Activated T-cell treated with anti-CD3 and anti-CD28 coated beads for 24 hours (primary cell): ENCODE measurements around the gene MRPS2.
A peak's percentile ranks its signal among the peaks of the same experiment; 100 is the strongest.

ENCODE experiments used
- DNase-seq: peaks from one replicate; pipeline ENCODE4 v3.0.0-alpha.2; 2020; ENCODE audit warnings: low read depth

Gene MRPS2

GRCh38 chr9:135480940-135481310 is 19.6 kb upstream of the MRPS2 start:
- no peak for DNase-seq

- no peak for DNase-seq
Observed at GRCh38 chr9:135482015-135482754, 18.3 kb upstream of the MRPS2 start.

- no peak for DNase-seq
Observed at GRCh38 chr9:135484460-135485277, 15.8 kb upstream of the MRPS2 start.

DNA sequence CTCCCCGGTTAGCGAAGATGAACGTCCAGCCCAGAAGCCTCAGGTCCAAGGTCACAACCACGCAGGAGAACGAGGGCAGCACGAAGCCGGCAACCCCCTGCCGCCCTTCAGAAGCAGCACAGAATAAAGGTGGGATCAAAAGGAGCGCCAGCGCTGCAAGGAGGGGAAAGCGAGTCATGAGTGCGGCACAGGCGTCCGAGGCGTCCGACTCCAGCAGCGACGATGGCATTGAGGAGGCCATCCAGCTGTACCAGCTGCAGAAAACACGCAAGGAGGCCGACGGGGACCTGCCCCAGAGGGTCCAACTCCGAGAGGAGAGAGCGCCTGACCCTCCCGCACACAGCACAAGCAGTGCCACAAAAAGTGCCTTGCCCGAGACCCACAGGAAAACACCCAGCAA is 15.1 kb upstream of the MRPS2 start:
- DNase-seq, result no peak

DNA sequence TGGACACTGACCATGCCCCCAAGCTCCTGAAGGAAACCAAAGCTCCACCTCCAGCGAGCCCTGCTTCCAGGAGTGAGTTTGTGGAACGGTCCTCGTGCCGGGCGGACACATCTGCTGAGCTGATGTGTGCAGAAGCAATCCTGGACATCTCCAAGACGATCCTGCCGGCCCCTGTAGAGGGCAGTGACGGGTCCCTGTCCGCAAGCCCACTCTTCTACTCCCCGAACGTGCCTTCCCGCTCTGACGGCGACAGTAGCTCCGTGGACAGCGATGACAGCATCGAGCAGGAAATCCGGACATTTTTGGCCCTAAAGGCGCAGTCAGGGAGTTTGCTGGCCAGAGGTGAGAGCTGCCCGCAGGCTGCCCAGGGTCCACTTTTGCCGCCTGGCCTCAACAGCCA is 14.7 kb upstream of the MRPS2 start:
- DNase-seq, result no peak

DNA sequence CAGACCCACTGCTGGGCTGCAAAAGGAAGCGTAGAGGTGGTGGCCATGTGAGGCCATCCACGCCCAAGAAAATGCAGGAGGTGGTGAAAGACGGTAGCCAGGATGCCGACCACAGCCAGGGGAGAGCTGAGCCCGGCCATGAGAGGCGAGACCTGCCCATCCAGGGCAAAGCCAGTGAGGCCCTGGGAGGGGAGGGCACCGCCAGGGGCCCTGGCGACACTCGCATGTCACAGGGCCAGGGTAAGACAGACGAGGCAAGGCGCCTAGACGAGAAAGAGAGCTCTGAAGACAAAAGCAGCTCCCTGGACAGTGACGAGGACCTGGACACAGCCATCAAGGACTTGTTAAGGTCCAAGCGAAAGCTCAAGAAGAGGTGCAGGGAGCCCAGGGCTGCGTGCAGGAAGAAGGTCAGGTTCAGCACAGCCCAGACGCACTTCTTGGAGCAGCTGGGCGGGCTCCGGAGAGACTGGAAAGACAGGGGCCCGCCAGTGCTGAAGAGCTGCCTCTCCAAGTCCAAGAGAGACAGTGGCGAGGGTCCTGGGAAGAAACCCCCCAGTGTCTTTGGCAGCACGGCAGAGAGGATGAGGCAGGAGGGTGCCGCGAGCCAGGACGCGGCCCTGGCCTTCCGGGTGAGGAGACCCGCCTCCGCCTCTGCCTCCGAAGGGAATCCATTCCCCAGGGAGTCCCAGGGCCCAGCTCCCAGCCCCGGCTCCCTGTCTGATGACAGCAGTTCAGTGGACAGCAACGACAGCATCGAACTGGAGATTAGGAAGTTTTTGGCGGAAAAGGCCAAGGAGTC is 14.0 kb upstream of the MRPS2 start:
- DNase-seq, result no peak

DNA sequence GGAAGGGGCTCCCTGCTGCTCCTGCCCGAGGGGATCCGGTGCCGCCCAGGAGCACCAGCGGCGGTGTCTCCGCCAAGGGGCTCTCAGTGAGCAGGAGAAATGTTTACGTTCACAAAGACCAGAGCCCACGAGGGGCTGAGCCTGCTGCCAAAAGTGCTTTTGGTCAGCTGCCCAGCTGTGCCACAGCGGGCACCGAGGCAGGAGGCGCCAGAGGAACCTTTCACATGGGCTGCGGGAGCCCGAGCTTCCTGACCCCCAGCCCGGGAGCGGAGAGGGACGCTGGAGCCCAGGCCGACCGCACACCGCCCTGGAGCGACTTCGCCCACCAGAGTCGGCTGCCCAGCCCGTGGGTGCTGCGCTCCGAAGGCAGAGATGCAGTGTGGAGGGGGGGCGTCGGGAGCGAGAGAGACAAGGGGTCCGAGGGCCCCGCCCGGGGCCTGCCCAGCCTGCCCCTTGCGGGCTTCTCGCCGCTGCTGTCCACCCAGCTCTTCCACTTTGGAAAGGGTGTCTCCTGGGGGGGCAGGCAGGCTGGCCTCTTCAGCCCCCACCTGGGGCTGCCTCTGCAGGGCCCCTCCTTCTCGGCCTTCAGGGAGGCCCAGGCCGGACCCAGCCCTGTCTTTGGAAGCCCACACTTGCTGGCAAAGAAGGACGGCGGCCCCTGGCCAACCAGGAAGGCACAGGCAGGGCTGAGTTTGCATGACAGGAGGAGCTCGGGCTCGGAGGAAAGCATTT is 13.0 kb upstream of the MRPS2 start:
- DNase-seq, result no peak

DNA sequence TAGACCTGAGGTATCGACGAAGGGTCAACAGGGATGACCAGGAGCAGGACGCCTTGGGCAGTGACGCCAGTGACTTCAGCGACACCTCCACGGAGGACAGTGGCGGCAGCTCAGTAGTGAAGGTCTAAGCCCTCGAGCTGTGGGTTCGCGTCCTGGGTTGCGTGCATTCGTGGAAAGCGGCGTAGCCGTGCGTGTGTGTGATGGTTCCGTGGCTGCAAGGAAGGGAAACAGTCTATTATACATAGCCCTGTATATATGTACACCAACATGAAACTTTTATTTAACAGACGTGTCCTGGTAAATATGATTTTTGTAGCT is 12.5 kb upstream of the MRPS2 start:
- DNase-seq, result no peak

DNA sequence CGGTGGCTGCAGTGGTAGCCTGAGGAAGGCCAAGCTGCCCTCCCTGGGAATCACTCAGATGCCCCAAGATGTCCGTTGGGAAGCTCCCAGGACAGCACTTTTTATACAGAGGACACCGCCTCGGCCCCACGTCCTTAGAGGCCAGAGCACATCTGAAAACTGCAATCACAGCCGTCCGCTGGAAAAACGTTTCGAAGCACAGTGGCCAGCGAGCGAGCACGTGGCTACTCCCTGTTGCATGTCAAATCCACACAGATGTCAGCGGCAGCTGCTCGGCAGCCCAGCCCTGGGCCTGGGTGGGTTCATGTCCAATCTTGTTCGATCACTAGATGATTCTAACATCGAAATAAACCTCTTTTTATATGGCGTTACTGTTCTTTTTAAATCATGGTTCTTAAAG is 12.0 kb upstream of the MRPS2 start:
- no peak for DNase-seq

GRCh38 chr9:135489188-135489906 is 11.1 kb upstream of the MRPS2 start:
- no peak for DNase-seq

GRCh38 chr9:135490166-135490870 is 10.2 kb upstream of the MRPS2 start:
- DNase-seq, result no peak

DNA sequence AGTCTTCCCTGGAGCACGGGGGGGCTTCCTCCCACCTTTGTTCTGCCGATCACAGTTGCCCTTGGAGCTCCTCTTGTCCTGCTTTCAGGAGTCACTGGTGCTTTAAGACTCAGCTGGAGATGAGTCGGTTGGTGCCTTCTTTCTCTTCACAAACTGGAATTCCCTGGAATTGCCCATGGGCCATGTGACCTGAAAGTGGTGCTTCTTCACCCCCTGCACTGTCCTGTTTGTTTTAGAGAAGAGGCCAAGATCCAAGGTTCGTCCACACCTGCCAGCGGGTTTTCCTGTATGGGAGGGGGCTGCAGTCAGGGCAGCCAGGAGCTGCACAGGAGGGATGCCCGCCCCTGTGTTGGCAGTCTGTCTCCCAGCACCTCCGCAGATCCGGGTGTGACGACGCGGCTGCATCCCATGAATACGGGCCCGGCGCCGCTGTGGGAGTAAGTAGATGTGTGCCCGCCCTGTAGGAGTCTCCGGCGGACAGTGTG is 9.5 kb upstream of the MRPS2 start:
- DNase-seq, result no peak

DNA sequence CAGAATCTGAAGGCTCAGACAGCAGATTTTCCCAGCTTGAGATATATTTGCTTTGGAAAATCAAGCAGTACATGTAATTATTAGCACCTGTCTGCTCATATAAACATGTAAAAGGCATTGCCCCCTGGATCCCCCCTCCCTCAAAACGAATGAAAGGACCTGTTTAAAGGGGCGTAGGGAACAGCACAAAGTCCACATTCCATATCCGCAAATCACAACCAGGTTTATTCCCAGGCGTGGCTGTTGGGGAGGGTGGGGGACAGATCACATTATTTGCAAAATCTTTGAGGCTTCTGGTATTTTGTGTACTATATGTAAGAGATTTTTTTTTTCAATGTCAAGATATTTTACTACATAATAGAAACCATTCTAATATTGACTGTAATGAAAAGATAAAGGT is 8.7 kb upstream of the MRPS2 start:
- no peak for DNase-seq

GRCh38 chr9:135492886-135493669 is 7.4 kb upstream of the MRPS2 start:
- DNase-seq, result no peak

GRCh38 chr9:135494791-135495559 is 5.5 kb upstream of the MRPS2 start:
- DNase-seq, result no peak

DNA sequence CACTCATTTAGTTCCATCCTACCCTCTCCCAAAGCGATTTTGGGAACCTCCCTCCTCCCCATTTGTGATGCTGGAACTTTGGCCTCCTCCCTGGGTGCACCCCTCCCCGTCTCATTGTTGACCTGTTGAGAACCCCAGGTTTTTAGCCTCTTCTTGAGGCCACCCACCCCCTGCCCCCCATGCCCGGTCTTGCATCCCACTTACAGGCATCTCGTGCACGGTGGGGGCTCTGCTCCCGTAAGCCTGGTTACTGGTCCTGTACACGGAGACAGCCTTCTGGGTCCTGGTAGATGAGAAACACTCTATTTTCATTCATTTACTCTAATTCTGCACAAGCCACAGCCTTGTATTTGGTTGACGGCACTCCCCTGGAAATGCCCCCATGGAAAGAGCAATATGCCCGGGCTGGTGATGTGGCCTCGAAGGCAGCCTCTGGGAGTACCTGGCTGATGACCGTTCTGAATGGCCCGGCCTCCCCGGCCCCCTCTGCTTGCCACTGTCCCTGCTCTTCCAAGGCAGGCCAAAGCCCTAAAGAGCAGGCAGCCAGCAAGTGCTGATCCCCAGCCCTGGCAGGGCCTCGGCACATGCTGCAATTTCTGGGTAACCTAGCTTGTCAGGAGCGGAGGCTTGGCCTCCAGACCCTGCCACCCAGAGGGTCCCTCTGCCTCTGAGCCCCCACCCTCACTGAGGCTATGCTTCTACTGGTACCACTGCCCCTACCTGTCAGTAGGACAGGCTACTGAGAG is 1.9 kb upstream of the MRPS2 start:
- no peak for DNase-seq

DNA sequence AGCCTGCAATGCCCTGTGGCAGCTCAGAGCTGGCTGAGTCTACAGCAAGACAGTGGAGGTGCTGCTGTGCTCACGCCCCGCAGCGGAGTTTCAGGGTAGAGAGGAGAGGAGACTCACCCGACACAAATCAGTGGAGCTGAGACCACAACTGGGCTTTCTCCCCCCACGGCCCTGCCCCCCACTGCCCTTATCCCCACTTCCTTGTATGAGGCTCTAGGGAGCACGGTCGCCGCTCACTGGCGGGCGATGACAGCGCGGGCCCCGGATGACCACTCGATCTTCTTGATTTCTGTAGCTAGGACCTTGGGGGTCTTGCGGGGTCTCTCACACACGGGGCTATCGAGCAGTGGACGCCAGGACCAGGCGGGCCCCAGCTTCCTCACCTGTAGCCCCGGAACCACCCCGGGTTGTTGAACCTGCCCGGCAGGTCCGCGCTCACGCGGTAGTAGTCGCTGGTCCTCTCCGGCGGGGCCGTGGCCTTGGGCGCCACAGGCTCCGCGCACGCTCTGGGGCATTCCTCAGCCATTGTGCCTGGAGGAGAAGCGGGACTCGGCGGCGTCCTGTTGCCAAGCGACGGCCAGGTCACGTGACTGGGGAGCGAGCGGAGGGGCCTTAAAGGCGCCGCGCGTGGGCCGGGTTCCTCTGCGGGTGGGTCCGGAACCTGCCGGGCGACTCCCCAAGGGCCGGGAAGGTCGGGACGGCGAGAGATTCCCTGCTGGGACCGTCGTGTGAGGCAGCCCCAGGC is 984 bp upstream of the MRPS2 start:
- peak; percentile 81 for DNase-seq

DNA sequence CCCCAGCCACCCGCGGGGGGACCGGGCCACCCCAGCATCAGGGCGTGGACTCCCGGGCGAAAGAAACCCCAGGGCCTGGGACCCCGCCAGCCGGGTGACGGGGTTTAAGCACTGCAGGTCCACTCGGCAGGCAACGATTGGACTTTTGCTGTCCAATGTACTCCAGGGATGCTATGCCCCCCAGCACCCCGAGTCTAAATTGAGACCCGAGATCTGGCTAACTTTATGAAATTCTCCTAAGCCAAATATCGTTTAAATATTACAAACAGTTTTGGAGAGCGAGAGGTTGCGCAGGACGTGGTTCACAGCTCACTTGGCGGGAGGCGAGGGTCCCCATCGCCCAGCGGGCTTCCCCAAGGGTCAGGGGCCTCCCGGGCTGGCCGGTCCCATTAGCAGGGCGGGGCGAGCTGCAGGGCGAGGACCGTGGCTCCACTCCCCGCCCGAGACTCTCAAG is 384 bp upstream of the MRPS2 start:
- no peak for DNase-seq
